ENCODE measurements around the gene CCDC137.

GRCh38 chr17:81650951-81651350, 15.6 kb upstream of the CCDC137 start:
- TF ChIP-seq CTCF (IDR thresholded peaks at IDR 0.05 in 4 of 5, conservative IDR thresholded peaks at IDR 0.05 in 1 of 5) (no peak), POLR2A (IDR thresholded peaks at IDR 0.05) (no peak)
